Measurements from ENCODE around the gene APOH.

The APOH gene

GRCh38 chr17:66233023-66233753 is 4.0 kb upstream of the APOH start:
- DNase-seq: no peak

- DNase-seq: no peak
Observed at GRCh38 chr17:66230922-66231591, 1.8 kb upstream of the APOH start.

GRCh38 chr17:66229783-66230538 is 746 bp upstream of the APOH start:
- DNase-seq: no peak

- no peak for DNase-seq
Observed at GRCh38 chr17:66227212-66228045, 1.8 kb downstream of the APOH start.

GRCh38 chr17:66222798-66223350 is 6.3 kb downstream of the APOH start:
- no peak for DNase-seq

GRCh38 chr17:66221755-66222530 is 7.3 kb downstream of the APOH start:
- no peak for DNase-seq

- DNase-seq: no peak
Observed at GRCh38 chr17:66221343-66221742, 7.9 kb downstream of the APOH start.

GRCh38 chr17:66220079-66220835 is 9.0 kb downstream of the APOH start:
- no peak for DNase-seq

GRCh38 chr17:66215529-66215911 is 13.7 kb downstream of the APOH start:
- DNase-seq: no peak

- DNase-seq: no peak
Observed at GRCh38 chr17:66214884-66215528, 14.2 kb downstream of the APOH start.

GRCh38 chr17:66211047-66211810 is 18.0 kb downstream of the APOH start:
- DNase-seq: no peak

- no peak for DNase-seq
Observed at GRCh38 chr17:66210208-66210574, 19.0 kb downstream of the APOH start.

- no peak for DNase-seq
Observed at GRCh38 chr17:66207936-66208335, 21.3 kb downstream of the APOH start.

- DNase-seq: no peak
Observed at GRCh38 chr17:66203274-66204015, 25.8 kb downstream of the APOH start.

GRCh38 chr17:66200685-66201092 is 28.5 kb downstream of the APOH start:
- peak; percentile 74 for DNase-seq

- DNase-seq: no peak
Observed at GRCh38 chr17:66198242-66198641, 31.0 kb downstream of the APOH start.

GRCh38 chr17:66192378-66192687 is 36.9 kb downstream of the APOH start:
- DNase-seq: no peak

- peak; percentile 68 for DNase-seq
Observed at GRCh38 chr17:66191593-66192377, 37.4 kb downstream of the APOH start, which contains the start of gene CEP112. Gene CEP112 (minus strand): TSS chr17:66192133.
